ENCODE results near the gene NPLOC4.

Gene NPLOC4

DNA sequence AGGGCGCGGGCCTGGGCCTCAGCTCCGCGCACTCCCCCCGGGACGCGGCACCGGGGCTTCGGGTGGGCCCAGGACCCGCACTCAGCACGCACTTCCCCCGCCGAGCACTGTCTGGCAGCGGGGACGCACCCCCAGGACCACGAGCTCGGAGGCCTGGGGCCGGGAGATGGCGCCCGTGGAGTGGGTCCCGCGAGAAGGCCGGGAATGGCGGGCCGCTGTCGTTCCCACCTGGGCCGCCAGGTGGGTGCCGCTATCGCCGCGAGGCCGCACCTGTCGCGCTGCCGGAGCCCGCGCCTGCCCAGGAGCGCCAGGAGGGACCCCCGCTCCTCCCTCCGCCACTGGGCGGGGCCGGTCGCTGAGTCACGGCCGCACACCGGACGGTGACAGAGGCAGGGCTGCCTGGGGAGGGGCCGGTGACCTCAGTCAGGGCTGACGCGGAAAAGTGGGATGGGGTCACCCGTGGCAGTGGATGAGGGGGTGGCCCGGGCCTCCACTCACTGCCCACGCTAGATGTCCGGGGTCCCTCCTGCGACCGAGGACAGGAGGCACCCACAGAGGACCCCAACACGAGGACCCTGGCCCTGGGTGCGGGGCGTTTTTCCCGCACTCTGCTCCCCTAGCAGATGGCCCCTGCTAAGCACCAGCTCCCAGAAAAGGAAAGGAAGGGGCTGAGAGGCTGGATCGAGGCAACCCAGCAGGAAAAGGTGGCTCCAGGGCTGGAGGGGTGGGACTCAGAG lies 117.5 kb downstream of the NPLOC4 start:
- TF ChIP-seq, protein P1, sequence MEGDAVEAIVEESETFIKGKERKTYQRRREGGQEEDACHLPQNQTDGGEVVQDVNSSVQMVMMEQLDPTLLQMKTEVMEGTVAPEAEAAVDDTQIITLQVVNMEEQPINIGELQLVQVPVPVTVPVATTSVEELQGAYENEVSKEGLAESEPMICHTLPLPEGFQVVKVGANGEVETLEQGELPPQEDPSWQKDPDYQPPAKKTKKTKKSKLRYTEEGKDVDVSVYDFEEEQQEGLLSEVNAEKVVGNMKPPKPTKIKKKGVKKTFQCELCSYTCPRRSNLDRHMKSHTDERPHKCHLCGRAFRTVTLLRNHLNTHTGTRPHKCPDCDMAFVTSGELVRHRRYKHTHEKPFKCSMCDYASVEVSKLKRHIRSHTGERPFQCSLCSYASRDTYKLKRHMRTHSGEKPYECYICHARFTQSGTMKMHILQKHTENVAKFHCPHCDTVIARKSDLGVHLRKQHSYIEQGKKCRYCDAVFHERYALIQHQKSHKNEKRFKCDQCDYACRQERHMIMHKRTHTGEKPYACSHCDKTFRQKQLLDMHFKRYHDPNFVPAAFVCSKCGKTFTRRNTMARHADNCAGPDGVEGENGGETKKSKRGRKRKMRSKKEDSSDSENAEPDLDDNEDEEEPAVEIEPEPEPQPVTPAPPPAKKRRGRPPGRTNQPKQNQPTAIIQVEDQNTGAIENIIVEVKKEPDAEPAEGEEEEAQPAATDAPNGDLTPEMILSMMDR (IDR thresholded peaks at IDR 0.05), result peak; percentile 82
- no peak for TF ChIP-seq ZFX (IDR thresholded peaks at IDR 0.05; ENCODE audit: borderline replicate concordance)
- H3K27ac ChIP-seq, result peak overlapping the region; percentile 93

DNA sequence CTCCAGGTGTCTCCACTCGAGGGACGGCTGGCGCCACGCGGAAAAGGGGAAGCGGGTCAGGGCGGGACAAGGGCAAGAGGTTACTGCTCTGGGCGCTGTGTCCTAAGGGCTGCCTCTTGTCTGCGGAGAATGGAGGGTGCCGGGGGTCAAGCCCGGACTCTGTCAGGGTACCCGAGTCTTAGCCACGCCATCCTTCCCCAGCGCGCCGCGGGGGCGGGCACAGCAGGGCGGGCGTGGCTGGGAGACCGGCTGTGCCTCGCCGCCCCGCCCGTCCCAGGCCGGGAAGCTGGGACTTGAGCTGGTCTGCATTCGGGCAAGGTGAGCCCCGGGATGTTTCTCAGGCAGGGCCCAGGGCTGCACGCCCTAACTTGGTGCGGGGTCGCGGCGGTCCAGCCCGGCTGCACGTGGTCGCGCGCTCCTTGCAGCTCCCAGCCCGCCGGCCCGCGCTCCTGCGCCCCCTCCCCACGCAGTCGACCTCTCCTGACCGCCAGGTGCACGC lies 118.1 kb downstream of the NPLOC4 start:
- TF ChIP-seq, protein P1 (IDR thresholded peaks at IDR 0.05), result no peak
- TF ChIP-seq ZFX (IDR thresholded peaks at IDR 0.05; ENCODE audit: borderline replicate concordance), result no peak
- peak overlapping the region; percentile 93 for H3K27ac ChIP-seq

DNA sequence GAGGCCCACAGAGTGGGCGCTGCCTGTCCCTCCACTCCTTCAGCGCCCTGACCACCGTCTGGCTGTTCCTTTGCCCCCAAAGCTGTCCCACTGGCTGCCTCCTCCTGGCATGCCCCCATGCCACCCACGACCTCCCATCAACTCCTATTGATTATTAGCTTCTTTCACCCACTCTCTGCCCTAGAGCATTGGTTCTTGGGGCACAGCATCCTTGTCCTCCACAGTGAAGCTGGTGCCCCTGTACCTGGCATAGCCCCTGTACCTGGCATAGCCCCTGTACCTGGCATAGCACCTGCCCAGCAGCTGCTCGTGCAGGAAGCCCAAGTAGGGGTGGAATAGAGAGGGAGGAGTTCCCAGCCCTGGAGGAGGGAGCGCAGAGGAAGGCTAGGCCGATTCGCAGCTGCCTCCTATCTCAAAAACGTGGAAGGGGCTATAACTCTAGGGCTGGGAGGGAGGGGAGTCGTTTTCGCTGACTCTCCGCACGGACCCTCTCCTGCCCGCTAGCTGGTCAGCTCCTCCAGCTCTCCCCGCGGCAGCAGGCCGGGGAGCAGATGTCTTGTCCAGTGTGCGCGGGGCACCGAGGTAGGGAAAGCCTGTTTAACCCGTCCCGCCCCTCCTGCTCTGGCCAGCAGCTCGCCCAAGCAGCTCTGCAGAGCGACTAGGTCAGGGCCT lies 118.7 kb downstream of the NPLOC4 start:
- TF ChIP-seq ZFX (IDR thresholded peaks at IDR 0.05; ENCODE audit: borderline replicate concordance), result no peak
- TF ChIP-seq, protein P1 (IDR thresholded peaks at IDR 0.05), result no peak
- H3K27ac ChIP-seq, result peak overlapping the region; percentile 93

DNA sequence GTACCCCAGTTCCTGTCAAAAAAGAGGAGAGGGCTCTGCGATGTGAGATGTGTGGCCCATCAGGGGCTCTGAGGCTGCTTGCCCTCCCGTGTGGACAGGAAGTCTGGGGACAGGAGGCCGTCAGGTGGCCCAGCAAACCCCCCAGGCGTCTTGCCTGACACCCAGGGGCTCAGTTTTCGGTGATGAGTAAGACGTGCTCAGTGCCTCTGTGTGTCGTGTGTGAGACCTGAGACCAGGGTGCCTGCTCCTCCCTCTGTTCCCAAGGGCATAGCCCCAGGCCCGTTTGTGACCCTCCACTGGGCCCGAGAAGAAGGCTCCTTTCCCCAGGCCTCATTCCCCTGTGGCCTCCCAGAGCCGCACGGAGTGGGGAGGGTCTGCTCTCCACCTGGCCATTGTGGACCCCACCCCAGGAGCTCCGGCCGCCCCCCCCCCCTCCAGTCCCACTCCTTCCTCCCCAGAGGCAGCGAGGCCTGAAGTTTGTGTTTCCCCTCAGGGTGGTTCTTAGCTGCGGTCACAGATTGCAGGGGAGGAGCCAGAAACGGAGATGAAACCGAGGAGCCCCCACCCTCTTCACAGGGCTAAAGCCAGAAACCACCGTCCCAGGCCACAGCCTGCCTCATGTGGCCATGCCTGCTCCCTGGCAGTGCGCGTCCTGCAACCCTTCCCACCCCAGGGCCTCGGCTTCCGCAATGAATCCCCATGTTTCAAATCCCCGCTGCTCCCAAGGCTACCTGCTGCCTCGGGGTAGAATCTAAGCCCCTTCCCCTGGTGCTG lies 119.4 kb downstream of the NPLOC4 start:
- H3K27ac ChIP-seq, result peak overlapping the region; percentile 93

DNA sequence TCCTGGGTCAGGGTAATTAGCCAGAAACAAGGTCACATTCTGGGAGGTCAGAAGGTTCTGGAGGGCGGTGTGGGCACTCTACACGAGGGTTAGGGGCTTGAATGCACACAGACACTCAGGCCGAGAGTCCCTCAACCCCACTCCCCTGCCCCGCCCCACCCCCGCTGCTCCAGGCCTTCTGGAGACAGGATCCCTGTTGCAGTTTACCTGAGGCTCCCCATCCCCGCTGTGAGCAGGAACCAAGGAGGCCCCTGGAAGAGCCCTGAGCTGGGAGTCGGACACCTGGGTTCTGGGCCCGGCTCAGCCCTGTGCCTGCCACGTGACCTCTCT lies 119.9 kb downstream of the NPLOC4 start:
- TF ChIP-seq, protein P1 (IDR thresholded peaks at IDR 0.05), result no peak
- H3K27ac ChIP-seq, result peak overlapping the region; percentile 100

More for the DNA sequence above, 119.4 kb downstream of the NPLOC4 start:
- TF ChIP-seq, protein P1 (IDR thresholded peaks at IDR 0.05), result no peak
- TF ChIP-seq ZFX (IDR thresholded peaks at IDR 0.05; ENCODE audit: borderline replicate concordance), result no peak

DNA sequence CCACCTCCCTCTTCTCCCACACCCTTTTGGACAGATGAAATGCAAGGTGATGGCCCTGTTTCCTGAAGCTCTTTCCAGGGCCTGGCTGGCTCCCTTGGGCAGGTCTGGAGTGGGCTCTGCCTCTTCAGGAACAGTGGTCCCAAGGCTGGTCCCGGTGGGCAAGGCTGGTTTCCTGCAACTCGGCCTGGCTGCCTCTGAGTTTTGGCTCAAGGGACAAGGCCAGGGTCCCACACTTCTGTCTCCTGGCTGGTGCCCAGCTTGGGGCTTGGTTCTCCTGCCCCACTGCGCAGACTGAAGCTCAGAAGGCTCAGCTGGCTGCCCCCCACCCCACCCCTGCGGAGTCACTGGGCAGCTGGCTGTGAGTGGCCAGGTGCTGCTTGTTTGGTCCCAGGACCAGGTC lies 120.5 kb downstream of the NPLOC4 start:
- no peak for TF ChIP-seq ZFX (IDR thresholded peaks at IDR 0.05; ENCODE audit: borderline replicate concordance)
- TF ChIP-seq, protein P1 (IDR thresholded peaks at IDR 0.05), result no peak
- peak overlapping the region; percentile 100 for H3K27ac ChIP-seq

Measured in 22Rv1 (cell line).